ENCODE measurements around the gene RBM34. TPM values are rescaled to one million over a fixed set of nuclear protein-coding genes. Genes with fewer than 3 reads are reported as not detected.

The RBM34 gene
- total RNA-seq, 1 donor, result 55.2 TPM

- H3K4me3 ChIP-seq (ENCODE audit: low read depth, low read length), result no peak overlapping the region
- TF ChIP-seq, protein P1, sequence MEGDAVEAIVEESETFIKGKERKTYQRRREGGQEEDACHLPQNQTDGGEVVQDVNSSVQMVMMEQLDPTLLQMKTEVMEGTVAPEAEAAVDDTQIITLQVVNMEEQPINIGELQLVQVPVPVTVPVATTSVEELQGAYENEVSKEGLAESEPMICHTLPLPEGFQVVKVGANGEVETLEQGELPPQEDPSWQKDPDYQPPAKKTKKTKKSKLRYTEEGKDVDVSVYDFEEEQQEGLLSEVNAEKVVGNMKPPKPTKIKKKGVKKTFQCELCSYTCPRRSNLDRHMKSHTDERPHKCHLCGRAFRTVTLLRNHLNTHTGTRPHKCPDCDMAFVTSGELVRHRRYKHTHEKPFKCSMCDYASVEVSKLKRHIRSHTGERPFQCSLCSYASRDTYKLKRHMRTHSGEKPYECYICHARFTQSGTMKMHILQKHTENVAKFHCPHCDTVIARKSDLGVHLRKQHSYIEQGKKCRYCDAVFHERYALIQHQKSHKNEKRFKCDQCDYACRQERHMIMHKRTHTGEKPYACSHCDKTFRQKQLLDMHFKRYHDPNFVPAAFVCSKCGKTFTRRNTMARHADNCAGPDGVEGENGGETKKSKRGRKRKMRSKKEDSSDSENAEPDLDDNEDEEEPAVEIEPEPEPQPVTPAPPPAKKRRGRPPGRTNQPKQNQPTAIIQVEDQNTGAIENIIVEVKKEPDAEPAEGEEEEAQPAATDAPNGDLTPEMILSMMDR (IDR thresholded peaks at IDR 0.05; ENCODE audit: insufficient read depth, low read length), result no peak
- no peak for DNase-seq (ENCODE audit: low read depth)
Observed at GRCh38 chr1:235138821-235139220, 22.2 kb downstream of the RBM34 start.

- DNase-seq (ENCODE audit: low read depth), result no peak
- no peak overlapping the region for H3K4me3 ChIP-seq (ENCODE audit: low read depth, low read length)
- TF ChIP-seq, protein P1 (IDR thresholded peaks at IDR 0.05; ENCODE audit: insufficient read depth, low read length), result no peak
Observed at GRCh38 chr1:235136111-235136510, 24.9 kb downstream of the RBM34 start.

DNA sequence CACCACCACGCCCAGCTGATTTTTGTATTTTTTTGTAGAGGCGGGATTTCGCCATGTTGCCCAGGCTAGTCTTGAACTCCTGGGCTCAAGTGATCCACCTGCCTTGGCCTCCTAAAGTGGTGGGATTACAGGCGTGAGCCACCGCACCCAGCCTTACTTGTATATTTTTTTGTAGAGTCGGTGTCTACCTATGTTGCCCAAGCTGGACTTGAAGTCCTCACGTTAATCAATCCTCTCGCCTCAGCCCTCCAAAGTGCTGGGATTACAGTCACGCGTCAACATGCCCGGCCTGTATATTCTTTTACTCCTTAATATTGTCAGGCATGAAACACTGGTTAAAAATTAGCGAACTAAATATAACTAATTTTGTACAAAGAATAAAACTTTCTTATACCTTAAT lies 26.9 kb downstream of the RBM34 start:
- DNase-seq (ENCODE audit: low read depth), result no peak
- TF ChIP-seq, protein P1 (IDR thresholded peaks at IDR 0.05; ENCODE audit: insufficient read depth, low read length), result no peak
- no peak overlapping the region for H3K4me3 ChIP-seq (ENCODE audit: low read depth, low read length)

DNA sequence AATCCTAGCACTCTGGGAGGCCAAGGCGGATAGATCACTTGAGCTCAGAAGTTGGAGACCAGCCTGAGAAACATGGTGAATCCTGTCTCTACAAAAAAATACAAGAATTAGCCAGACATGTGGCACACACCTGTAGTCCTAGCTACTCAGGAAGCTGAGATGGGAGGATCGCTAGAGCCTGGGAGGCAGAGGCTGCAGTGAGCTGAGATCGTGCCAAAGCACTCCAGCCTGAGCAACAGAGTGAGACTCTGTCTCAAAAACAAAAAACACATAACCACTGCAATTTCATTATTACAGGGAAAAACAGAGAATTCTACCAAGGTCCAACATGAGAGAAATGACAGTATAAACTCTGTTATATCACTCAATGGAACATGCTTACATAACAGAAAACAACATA lies 28.0 kb downstream of the RBM34 start:
- no peak for DNase-seq (ENCODE audit: low read depth)
- TF ChIP-seq, protein P1 (IDR thresholded peaks at IDR 0.05; ENCODE audit: insufficient read depth, low read length), result no peak
- no peak overlapping the region for H3K4me3 ChIP-seq (ENCODE audit: low read depth, low read length)

DNA sequence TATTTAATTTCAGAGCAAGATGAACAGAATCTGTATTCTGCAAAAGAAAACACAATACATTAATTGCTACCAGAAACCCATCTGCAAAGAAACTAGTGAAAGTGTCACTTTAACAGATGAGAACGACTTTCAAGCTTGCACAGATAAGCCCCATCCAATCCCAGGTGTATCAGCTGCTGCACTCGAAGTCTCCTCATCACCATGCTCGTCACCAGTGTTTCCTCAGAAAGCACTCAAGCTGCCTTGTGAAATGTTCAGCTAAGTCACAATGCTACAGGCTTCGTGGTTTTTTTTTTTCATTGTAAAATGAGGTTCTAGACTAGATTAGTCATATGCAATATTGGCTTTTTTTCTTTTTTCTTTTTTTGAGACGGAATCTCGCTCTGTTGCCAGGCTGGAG lies 29.1 kb downstream of the RBM34 start:
- DNase-seq (ENCODE audit: low read depth), result no peak
- no peak overlapping the region for H3K4me3 ChIP-seq (ENCODE audit: low read depth, low read length)

DNA sequence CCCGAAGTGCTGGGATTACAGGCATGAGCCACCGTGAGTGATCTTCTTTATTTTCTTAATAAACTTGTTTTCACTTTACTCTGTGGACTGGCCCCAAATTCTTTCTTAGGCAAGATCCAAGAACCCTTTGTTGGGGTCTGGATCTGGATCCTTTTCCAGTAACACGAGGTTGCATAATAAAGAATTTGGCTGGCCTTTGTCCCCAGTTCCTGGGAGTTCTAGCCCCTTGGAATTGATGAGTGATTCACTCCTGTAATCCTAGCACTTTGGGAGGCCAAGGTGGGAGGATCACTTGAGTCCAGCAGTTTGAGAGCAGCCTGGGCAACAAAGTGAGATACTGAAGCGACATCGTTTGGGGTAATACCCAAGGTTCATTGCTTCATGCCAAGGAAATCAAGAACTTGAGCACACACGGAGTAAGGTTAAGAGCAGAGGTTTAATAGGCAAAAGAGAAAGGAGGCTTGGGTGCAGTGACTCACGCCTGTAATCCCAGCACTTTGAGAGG lies 30.2 kb downstream of the RBM34 start:
- H3K4me3 ChIP-seq (ENCODE audit: low read depth, low read length), result no peak overlapping the region
- TF ChIP-seq, protein P1 (IDR thresholded peaks at IDR 0.05; ENCODE audit: insufficient read depth, low read length), result no peak
- DNase-seq (ENCODE audit: low read depth), result no peak

More for the DNA sequence above, 29.1 kb downstream of the RBM34 start:
- TF ChIP-seq, protein P1 (IDR thresholded peaks at IDR 0.05; ENCODE audit: insufficient read depth, low read length), result no peak
